Left renal cortex interstitium (tissue), 4 donors: Measurements from ENCODE around the gene DHX58. TPM values are rescaled to one million over a fixed set of nuclear protein-coding genes. Genes with fewer than 3 reads are reported as not detected.
A peak's percentile ranks its signal among the peaks of the same experiment; 100 is the strongest.

Source experiments
- DNase-seq, 4 donors: peaks; one replicate each; pipeline ENCODE4 v3.0.0-alpha.2; 2013; ENCODE audit warnings: low read depth in 4 of 4, low spot score in 2 of 4, missing footprints in 1 of 4
- polyA plus RNA-seq, 4 donors: library from polyadenylated mRNA; unstranded; fragments of 120-200 nt; gene quantifications; one replicate each; pipeline ENCODE4 v1.2.1, GENCODE V29; 2013; ENCODE audit not compliant: insufficient read length in 4 of 4

The DHX58 gene
- polyA plus RNA-seq, 4 donors = 8.9 to 11.2 (median 9.8) TPM

- no peak for DNase-seq
Measured at GRCh38 chr17:42111265-42111636, 1.3 kb downstream of the DHX58 start.

GRCh38 chr17:42110301-42111264 lies 1.9 kb downstream of the DHX58 start:
- no peak for DNase-seq

GRCh38 chr17:42109086-42109485 lies 3.4 kb downstream of the DHX58 start:
- no peak for DNase-seq

GRCh38 chr17:42107597-42108576 lies 4.6 kb downstream of the DHX58 start:
- DNase-seq = peak in 2 of 4 donors; percentile 59 to 68

GRCh38 chr17:42107124-42107523 lies 5.4 kb downstream of the DHX58 start:
- DNase-seq = no peak

- no peak for DNase-seq
Measured at GRCh38 chr17:42106009-42106408, 6.5 kb downstream of the DHX58 start.

GRCh38 chr17:42104264-42104663 lies 8.2 kb downstream of the DHX58 start:
- DNase-seq = no peak

GRCh38 chr17:42103221-42103954 lies 9.1 kb downstream of the DHX58 start:
- no peak for DNase-seq

- DNase-seq = no peak
Measured at GRCh38 chr17:42101513-42102292, 10.8 kb downstream of the DHX58 start.

- no peak for DNase-seq
Measured at GRCh38 chr17:42098730-42099399, 13.6 kb downstream of the DHX58 start.

GRCh38 chr17:42097691-42098631 lies 14.6 kb downstream of the DHX58 start, which contains the start of gene ZNF385C:
TSS of gene ZNF385C (minus strand) at chr17:42098473. CDS start at chr17:42063056, 35,417 bp downstream.
- no peak for DNase-seq

- DNase-seq = no peak
Measured at GRCh38 chr17:42096360-42097111, 16.0 kb downstream of the DHX58 start.

GRCh38 chr17:42094375-42095069 lies 18.0 kb downstream of the DHX58 start:
- DNase-seq = no peak

- DNase-seq = no peak
Measured at GRCh38 chr17:42092939-42093338, 19.6 kb downstream of the DHX58 start.

GRCh38 chr17:42090964-42091790 lies 21.3 kb downstream of the DHX58 start:
- DNase-seq = no peak

GRCh38 chr17:42088736-42089135 lies 23.8 kb downstream of the DHX58 start:
- no peak for DNase-seq
